GM10248 (cell line): ENCODE data around the gene ADAMTS12.

Experiments used
- CTCF ChIA-PET: fragments of 300-600 bp; sonication (Branson Sonifier 250); formaldehyde crosslinking; extraction: SDS; loops from one replicate; lab custom pipeline; 2021; ENCODE audit warnings: antibody characterized with exemption; lab: Yijun Ruan, JAX
- POLR2A ChIA-PET: fragments of 350-650 bp; sonication (Branson Sonifier 250); formaldehyde crosslinking; extraction: SDS; loops from one replicate; lab custom pipeline; 2020; ENCODE audit warnings: antibody characterized with exemption; lab: Yijun Ruan, JAX
- DNase-seq: peaks from one replicate; pipeline ENCODE4 v3.0.0; 2012; ENCODE audit errors: extremely low spot score
- TF ChIP-seq, protein P1 (sequence below): IDR thresholded peaks from 2 replicates; pipeline ENCODE4 v1.5.1; 2012; ENCODE audit warnings: mild to moderate bottlenecking, low read depth; ENCODE audit errors: extremely low read depth, missing control alignments, control extremely low read depth

Gene ADAMTS12

DNA sequence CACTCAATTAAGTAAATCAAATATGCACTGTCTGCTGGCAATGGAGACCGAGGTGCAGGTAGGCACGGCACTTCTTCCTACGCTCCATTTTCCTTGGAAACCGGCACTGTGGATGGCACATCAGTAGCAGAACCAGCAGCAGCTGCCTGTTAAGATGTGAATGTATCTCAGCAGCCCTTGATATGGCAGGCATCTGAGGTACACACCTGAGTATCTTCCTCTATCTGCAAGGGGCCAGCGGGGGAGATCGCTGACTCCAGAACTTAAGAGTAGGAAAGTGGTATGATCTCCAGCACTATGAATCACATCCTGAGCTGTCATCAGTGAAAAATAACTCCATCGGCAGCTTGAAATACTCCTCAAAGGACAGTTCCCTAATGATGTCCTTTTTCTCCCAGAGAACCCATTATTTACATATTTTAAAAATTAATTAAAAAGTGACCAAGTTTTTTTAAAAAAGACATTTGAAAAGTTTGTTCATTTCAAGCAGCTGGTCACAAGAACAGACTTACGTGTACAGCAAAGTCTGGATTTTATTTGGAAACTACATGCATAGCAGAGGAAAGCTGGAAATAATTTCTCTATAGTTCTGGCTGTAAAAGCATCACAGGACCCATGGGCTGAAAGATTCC is 97.1 kb downstream of the ADAMTS12 start:
- ChIA-PET CTCF (interaction anchor here (0.9 to 2.0 kb wide), 5 partner anchors 12 to 60 kb away, joined by 3 to 7 read pairs (median 3); no protein-coding TSS in a partner anchor), POLR2A (no interaction called here)
- DNase-seq, result no peak
- TF ChIP-seq, protein P1, sequence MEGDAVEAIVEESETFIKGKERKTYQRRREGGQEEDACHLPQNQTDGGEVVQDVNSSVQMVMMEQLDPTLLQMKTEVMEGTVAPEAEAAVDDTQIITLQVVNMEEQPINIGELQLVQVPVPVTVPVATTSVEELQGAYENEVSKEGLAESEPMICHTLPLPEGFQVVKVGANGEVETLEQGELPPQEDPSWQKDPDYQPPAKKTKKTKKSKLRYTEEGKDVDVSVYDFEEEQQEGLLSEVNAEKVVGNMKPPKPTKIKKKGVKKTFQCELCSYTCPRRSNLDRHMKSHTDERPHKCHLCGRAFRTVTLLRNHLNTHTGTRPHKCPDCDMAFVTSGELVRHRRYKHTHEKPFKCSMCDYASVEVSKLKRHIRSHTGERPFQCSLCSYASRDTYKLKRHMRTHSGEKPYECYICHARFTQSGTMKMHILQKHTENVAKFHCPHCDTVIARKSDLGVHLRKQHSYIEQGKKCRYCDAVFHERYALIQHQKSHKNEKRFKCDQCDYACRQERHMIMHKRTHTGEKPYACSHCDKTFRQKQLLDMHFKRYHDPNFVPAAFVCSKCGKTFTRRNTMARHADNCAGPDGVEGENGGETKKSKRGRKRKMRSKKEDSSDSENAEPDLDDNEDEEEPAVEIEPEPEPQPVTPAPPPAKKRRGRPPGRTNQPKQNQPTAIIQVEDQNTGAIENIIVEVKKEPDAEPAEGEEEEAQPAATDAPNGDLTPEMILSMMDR, result no peak

DNA sequence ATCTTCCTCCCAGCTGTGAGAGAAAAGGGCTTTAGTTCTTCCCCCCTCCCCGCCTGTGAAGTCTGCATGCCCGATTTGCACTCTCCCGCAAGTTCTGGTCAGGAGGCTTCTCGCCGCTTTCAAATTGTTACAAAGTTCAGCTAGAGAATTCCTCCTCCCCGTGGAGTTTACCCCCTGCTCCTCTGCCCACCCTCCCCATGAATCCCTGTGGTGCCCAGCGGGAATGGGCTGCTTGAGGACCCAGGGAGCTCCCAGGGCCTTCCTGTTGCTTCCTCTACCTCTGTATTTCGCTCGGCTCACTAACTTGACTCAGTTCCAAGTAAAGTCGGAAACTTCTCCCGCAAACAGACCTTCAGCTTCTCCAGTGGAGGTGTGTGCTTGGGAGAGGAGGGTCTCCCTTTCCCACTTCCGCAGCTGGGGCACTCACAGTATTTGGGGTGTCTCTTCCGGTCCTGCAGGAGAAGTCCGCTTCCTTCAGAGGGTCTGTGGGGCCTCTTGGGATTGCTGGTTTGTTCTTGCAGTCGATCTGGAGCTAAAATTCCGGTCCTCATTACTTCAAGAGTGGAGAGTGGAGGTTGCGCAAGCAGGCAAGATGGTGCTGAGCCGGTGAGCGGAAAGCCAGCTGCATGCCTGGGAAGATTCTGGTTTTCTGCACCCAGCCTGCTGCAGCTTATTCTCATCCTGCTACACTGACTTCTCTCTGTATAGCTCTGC is 97.8 kb downstream of the ADAMTS12 start:
- ChIA-PET POLR2A (no interaction called here), CTCF (interaction anchor here (0.9 to 2.0 kb wide), 5 partner anchors 11 to 59 kb away, joined by 3 to 7 read pairs (median 3); no protein-coding TSS in a partner anchor)
- TF ChIP-seq, protein P1, result no peak
- DNase-seq, result no peak

DNA sequence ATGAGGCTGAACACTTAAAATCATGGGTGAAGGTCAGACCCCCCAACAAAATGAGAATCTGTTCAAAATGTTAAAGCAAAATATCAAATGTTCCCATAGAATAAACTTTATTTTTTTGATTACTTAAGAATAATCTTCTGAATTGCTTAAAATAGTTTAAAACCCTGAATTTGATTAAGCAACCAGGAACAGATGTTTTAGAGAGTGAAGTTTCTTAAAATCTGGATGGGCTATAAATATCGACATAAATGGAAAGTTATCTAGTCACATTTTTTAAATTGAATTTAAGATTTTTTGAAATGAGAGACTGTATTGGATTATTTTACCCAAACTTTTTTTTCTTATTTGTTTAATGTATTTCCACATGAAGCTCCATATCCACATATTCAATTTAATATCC is 98.5 kb downstream of the ADAMTS12 start:
- CTCF ChIA-PET, result interaction anchor here (1.3 to 1.9 kb wide), 3 partner anchors 20 to 59 kb away, joined by 3 to 5 read pairs (median 3); no protein-coding TSS in a partner anchor
- no peak for DNase-seq
- POLR2A ChIA-PET, result no interaction called here
- TF ChIP-seq, protein P1, result no peak

- ChIA-PET CTCF (interaction anchor here (1.9 kb wide), 1 partner anchor 23 kb away, joined by 5 read pairs; no protein-coding TSS in a partner anchor), POLR2A (no interaction called here)
- DNase-seq, result no peak
- TF ChIP-seq, protein P1, result no peak
These were observed 99.2 kb downstream of the ADAMTS12 start for GRCh38 chr5:33792559-33792958.

DNA sequence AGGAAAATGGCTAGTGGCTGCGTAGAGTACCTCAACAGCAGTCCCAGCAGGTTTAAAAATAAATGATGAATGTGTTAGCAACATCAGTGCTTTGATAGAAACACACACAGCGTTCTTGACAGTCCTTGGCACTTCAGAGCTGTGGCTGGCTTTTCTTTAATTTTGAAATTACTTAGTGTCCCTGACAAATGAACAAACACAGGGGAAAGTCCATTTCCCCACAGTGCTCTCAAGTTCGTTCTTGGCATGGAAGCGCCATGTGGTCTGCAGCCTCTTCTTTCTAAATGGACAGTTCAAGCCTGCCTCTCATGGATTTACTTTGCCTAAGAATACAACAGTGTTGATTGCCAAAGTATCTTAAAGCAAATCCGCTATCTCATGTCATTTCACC is 102.2 kb downstream of the ADAMTS12 start:
- CTCF ChIA-PET, result interaction anchor here (0.8 kb wide), 1 partner anchor 37 kb away, joined by 3 read pairs; no protein-coding TSS in a partner anchor
- no peak for DNase-seq
- POLR2A ChIA-PET, result interaction anchor here (0.6 kb wide), 1 partner anchor 9 kb away, joined by 4 read pairs; no protein-coding TSS in a partner anchor
- TF ChIP-seq, protein P1, result no peak

- ChIA-PET CTCF (interaction anchor here (0.8 kb wide), 1 partner anchor 38 kb away, joined by 3 read pairs; no protein-coding TSS in a partner anchor), POLR2A (no interaction called here)
- TF ChIP-seq, protein P1, result no peak
- DNase-seq, result no peak
These were observed 102.7 kb downstream of the ADAMTS12 start for GRCh38 chr5:33788922-33789566.
